HEK293 (cell line): ENCODE measurements around the gene SLC39A11.

Experiments used
- OSR2 ChIP-seq: fragments of 450-650 bp; formaldehyde crosslinking; IDR thresholded peaks from 2 replicates; pipeline ENCODE4 v1.5.1; 2016; ENCODE audit warnings: missing biosample characterization, missing genetic modification characterization
- SETDB1 ChIP-seq: IDR thresholded peaks from one replicate; pipeline ENCODE4 v1.6.1; 2017; ENCODE audit warnings: mild to moderate bottlenecking, low read length, moderate library complexity, mixed read lengths; ENCODE audit not compliant: insufficient read length
- ZNF174 ChIP-seq: fragments of 450-650 bp; formaldehyde crosslinking; IDR thresholded peaks from 2 replicates; pipeline ENCODE4 v1.5.0; 2017; ENCODE audit warnings: missing biosample characterization, mild to moderate bottlenecking, missing genetic modification characterization
- ZNF274 ChIP-seq, 2 experiments: fragments of 200-500 bp in 1 of 2; fragments of 450-650 bp in 1 of 2; sonication (Bioruptor generic) in 1 of 2; formaldehyde crosslinking in 1 of 2; IDR thresholded peaks; 2 replicates each; pipeline versions ENCODE4 v1.5.1 to v1.6.1; 2014 to 2016; ENCODE audit warnings: borderline replicate concordance in 1 of 2, inconsistent platforms in 1 of 2, low read length in 1 of 2, missing biosample characterization in 1 of 2, missing genetic modification characterization in 1 of 2
- ZNF558 ChIP-seq: fragments of 450-650 bp; formaldehyde crosslinking; IDR thresholded peaks from 2 replicates; pipeline ENCODE4 v1.5.1; 2016; ENCODE audit warnings: missing biosample characterization, missing genetic modification characterization
- ZNF626 ChIP-seq: fragments of 450-650 bp; sonication (Bioruptor Pico); formaldehyde crosslinking; IDR thresholded peaks from 2 replicates; pipeline ENCODE4 v1.5.1; 2018; ENCODE audit warnings: missing biosample characterization, missing genetic modification characterization, inconsistent platforms
- ZNF670 ChIP-seq: fragments of 450-650 bp; formaldehyde crosslinking; IDR thresholded peaks from 2 replicates; pipeline ENCODE4 v1.5.1; 2016; ENCODE audit warnings: missing biosample characterization, missing genetic modification characterization, low read depth
- ZNF776 ChIP-seq: fragments of 450-650 bp; formaldehyde crosslinking; IDR thresholded peaks from 2 replicates; pipeline ENCODE4 v1.5.0; 2017; ENCODE audit warnings: missing biosample characterization, missing genetic modification characterization, borderline replicate concordance
- TF ChIP-seq, protein P1 (sequence below): fragments of 450-650 bp; formaldehyde crosslinking; IDR thresholded peaks from 2 replicates; pipeline ENCODE4 v1.5.1; 2016; ENCODE audit warnings: missing biosample characterization, missing genetic modification characterization
- TF ChIP-seq, protein P2 (sequence below): fragments of 450-650 bp; formaldehyde crosslinking; IDR thresholded peaks from 2 replicates; pipeline ENCODE4 v1.5.1; 2017; ENCODE audit warnings: missing biosample characterization, mild to moderate bottlenecking, missing genetic modification characterization, moderate library complexity
- TF ChIP-seq, protein P3 (sequence below): fragments of 450-650 bp; formaldehyde crosslinking; IDR thresholded peaks from 2 replicates; pipeline ENCODE4 v1.5.1; 2016; ENCODE audit warnings: missing biosample characterization, missing genetic modification characterization

DNA sequence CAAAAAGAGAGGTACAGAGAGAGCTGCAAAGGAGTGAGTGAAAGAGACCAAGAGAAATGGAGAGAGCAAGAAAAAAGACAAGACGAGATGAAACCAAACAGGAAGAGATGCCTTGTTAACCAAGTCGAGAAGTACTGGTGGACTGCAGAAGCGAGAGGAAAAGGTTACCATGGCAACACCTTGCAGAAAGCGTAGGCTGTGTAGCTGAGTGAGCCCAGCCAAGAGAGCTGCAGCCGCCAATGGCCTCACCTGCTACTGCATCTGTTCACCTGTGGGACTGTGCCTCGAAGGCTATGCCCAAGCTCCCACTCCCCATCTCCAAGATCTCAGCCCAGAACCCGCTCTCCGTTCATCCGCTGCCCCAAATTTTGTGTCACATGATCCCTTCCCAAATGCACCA lies 161.3 kb downstream of the SLC39A11 start:
- no peak for TF ChIP-seq ZNF274 (IDR thresholded peaks at IDR 0.05; ENCODE audit: low read length)
- TF ChIP-seq ZNF274 (tag by site-specific recombination; IDR thresholded peaks at IDR 0.05; ENCODE audit: borderline replicate concordance): no peak
- no peak for TF ChIP-seq ZNF776 (tag by site-specific recombination)
- TF ChIP-seq OSR2 (tag by site-specific recombination): no peak
- no peak for TF ChIP-seq ZNF670 (tag by site-specific recombination)
- TF ChIP-seq SETDB1: no peak
- TF ChIP-seq, protein P1, sequence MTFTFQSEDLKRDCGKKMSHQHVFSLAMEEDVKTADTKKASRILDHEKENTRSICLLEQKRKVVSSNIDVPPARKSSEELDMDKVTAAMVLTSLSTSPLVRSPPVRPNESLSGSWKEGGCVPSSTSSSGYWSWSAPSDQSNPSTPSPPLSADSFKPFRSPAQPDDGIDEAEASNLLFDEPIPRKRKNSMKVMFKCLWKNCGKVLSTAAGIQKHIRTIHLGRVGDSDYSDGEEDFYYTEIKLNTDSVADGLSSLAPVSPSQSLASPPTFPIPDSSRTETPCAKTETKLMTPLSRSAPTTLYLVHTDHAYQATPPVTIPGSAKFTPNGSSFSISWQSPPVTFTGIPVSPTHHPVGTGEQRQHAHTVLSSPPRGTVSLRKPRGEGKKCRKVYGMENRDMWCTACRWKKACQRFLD (tag by site-specific recombination): no peak
- TF ChIP-seq, protein P2, sequence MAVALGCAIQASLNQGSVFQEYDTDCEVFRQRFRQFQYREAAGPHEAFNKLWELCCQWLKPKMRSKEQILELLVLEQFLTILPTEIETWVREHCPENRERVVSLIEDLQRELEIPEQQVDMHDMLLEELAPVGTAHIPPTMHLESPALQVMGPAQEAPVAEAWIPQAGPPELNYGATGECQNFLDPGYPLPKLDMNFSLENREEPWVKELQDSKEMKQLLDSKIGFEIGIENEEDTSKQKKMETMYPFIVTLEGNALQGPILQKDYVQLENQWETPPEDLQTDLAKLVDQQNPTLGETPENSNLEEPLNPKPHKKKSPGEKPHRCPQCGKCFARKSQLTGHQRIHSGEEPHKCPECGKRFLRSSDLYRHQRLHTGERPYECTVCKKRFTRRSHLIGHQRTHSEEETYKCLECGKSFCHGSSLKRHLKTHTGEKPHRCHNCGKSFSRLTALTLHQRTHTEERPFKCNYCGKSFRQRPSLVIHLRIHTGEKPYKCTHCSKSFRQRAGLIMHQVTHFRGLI: no peak
- TF ChIP-seq ZNF174 (tag by site-specific recombination): no peak
- no peak for TF ChIP-seq ZNF558 (tag by site-specific recombination)
- TF ChIP-seq, protein P3, sequence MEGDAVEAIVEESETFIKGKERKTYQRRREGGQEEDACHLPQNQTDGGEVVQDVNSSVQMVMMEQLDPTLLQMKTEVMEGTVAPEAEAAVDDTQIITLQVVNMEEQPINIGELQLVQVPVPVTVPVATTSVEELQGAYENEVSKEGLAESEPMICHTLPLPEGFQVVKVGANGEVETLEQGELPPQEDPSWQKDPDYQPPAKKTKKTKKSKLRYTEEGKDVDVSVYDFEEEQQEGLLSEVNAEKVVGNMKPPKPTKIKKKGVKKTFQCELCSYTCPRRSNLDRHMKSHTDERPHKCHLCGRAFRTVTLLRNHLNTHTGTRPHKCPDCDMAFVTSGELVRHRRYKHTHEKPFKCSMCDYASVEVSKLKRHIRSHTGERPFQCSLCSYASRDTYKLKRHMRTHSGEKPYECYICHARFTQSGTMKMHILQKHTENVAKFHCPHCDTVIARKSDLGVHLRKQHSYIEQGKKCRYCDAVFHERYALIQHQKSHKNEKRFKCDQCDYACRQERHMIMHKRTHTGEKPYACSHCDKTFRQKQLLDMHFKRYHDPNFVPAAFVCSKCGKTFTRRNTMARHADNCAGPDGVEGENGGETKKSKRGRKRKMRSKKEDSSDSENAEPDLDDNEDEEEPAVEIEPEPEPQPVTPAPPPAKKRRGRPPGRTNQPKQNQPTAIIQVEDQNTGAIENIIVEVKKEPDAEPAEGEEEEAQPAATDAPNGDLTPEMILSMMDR (tag by site-specific recombination): no peak
- no peak for TF ChIP-seq ZNF626 (tag by site-specific recombination)
